ENCODE results near the gene TIMM9.

Gene TIMM9

GRCh38 chr14:58397156-58397555, 30.2 kb downstream of the TIMM9 start:
- Histone ChIP-seq H4K20me1 (ENCODE audit: insufficient read depth, low read length, poor library complexity, severe bottlenecking) (no peaks in the 10 kb centered on the region), H3K79me2 (ENCODE audit: insufficient read depth, low read length) (no peaks in the 10 kb centered on the region), H3K9ac (ENCODE audit: low read depth, low read length, poor library complexity, severe bottlenecking) (no peak overlapping the region), H3K27me3 (ENCODE audit: insufficient read depth, low read length, poor library complexity, severe bottlenecking) (no peaks in the 10 kb centered on the region), H3K4me2 (ENCODE audit: low read depth, low read length, poor library complexity, severe bottlenecking) (no peak overlapping the region), H3K4me3 (ENCODE audit: low read length, poor library complexity, severe bottlenecking) (no peak overlapping the region), H3K9me3 (ENCODE audit: insufficient read depth, low read depth, low read length) (no peaks in the 10 kb centered on the region), H3F3A (ENCODE audit: low read depth) (no peaks in the 10 kb centered on the region), H2AFZ (ENCODE audit: low read length) (no peak overlapping the region), H3K4me1 (ENCODE audit: insufficient read depth, low read length, poor library complexity, severe bottlenecking) (no peaks in the 10 kb centered on the region), H3K9me2 (replicated peaks; ENCODE audit: low read depth, low read length) (no peaks in the 10 kb centered on the region), H3K36me3 (ENCODE audit: insufficient read depth, low read length) (no peaks in the 10 kb centered on the region)
- TF ChIP-seq EZH2phosphoT487 (IDR thresholded peaks at IDR 0.05; ENCODE audit: borderline replicate concordance): no peak
- no peak for TF ChIP-seq CTCF (conservative IDR thresholded peaks at IDR 0.05; ENCODE audit: low read length)

GRCh38 chr14:58395812-58396788, 31.2 kb downstream of the TIMM9 start, which contains the start of gene TOMM20L:
TOMM20L (plus strand) TSS chr14:58395930; CDS start chr14:58395958, 28 bp downstream.
- Histone ChIP-seq H3K4me2 (ENCODE audit: low read depth, low read length, poor library complexity, severe bottlenecking) (no peak within 1 kb of the TSS), H3K9me2 (replicated peaks; ENCODE audit: low read depth, low read length) (no peaks in the 10 kb centered on the region)

GRCh38 chr14:58395562-58395811, 31.8 kb downstream of the TIMM9 start:
- H3K36me3 ChIP-seq (ENCODE audit: insufficient read depth, low read length): no peaks in the 10 kb centered on the region
- H3F3A ChIP-seq (ENCODE audit: low read depth): no peaks in the 10 kb centered on the region
- no peaks in the 10 kb centered on the region for H3K9me2 ChIP-seq (replicated peaks; ENCODE audit: low read depth, low read length)
- H3K4me3 ChIP-seq (ENCODE audit: low read length, poor library complexity, severe bottlenecking): no peak overlapping the region
- H3K4me2 ChIP-seq (ENCODE audit: low read depth, low read length, poor library complexity, severe bottlenecking): no peak overlapping the region
- no peaks in the 10 kb centered on the region for H3K79me2 ChIP-seq (ENCODE audit: insufficient read depth, low read length)
- H3K9ac ChIP-seq (ENCODE audit: low read depth, low read length, poor library complexity, severe bottlenecking): no peak overlapping the region
- no peaks in the 10 kb centered on the region for H3K4me1 ChIP-seq (ENCODE audit: insufficient read depth, low read length, poor library complexity, severe bottlenecking)
- H3K9me3 ChIP-seq (ENCODE audit: insufficient read depth, low read depth, low read length): no peaks in the 10 kb centered on the region
- no peak overlapping the region for H2AFZ ChIP-seq (ENCODE audit: low read length)
- TF ChIP-seq CTCF (conservative IDR thresholded peaks at IDR 0.05; ENCODE audit: low read length) (no peak), EZH2phosphoT487 (IDR thresholded peaks at IDR 0.05; ENCODE audit: borderline replicate concordance) (no peak)
- no peaks in the 10 kb centered on the region for H4K20me1 ChIP-seq (ENCODE audit: insufficient read depth, low read length, poor library complexity, severe bottlenecking)
- H3K27me3 ChIP-seq (ENCODE audit: insufficient read depth, low read length, poor library complexity, severe bottlenecking): no peaks in the 10 kb centered on the region

More at GRCh38 chr14:58395812-58396788, 31.2 kb downstream of the TIMM9 start, which contains the start of gene TOMM20L:
- Histone ChIP-seq H3K4me1 (ENCODE audit: insufficient read depth, low read length, poor library complexity, severe bottlenecking) (no peaks in the 10 kb centered on the region), H2AFZ (ENCODE audit: low read length) (no peak within 1 kb of the TSS), H3K9ac (ENCODE audit: low read depth, low read length, poor library complexity, severe bottlenecking) (no peak within 1 kb of the TSS), H3K4me3 (ENCODE audit: low read length, poor library complexity, severe bottlenecking) (no peak within 1 kb of the TSS), H3K27me3 (ENCODE audit: insufficient read depth, low read length, poor library complexity, severe bottlenecking) (no peaks in the 10 kb centered on the region), H3K36me3 (ENCODE audit: insufficient read depth, low read length) (no peaks in the 10 kb centered on the region), H3F3A (ENCODE audit: low read depth) (no peaks in the 10 kb centered on the region), H4K20me1 (ENCODE audit: insufficient read depth, low read length, poor library complexity, severe bottlenecking) (no peaks in the 10 kb centered on the region), H3K9me3 (ENCODE audit: insufficient read depth, low read depth, low read length) (no peaks in the 10 kb centered on the region), H3K79me2 (ENCODE audit: insufficient read depth, low read length) (no peaks in the 10 kb centered on the region)
- no peak for TF ChIP-seq EZH2phosphoT487 (IDR thresholded peaks at IDR 0.05; ENCODE audit: borderline replicate concordance)
- no peak for TF ChIP-seq CTCF (conservative IDR thresholded peaks at IDR 0.05; ENCODE audit: low read length)

Data from Loucy (cell line).